NCI-H524 treated with DMSO at 0.1 percent for 48 hours (cell line): ENCODE measurements around the gene PRKN.

Experiments
- DNase-seq: peaks from one replicate; lab custom pipeline; 2025; lab: John Stamatoyannopoulos, UW

PRKN gene

DNA sequence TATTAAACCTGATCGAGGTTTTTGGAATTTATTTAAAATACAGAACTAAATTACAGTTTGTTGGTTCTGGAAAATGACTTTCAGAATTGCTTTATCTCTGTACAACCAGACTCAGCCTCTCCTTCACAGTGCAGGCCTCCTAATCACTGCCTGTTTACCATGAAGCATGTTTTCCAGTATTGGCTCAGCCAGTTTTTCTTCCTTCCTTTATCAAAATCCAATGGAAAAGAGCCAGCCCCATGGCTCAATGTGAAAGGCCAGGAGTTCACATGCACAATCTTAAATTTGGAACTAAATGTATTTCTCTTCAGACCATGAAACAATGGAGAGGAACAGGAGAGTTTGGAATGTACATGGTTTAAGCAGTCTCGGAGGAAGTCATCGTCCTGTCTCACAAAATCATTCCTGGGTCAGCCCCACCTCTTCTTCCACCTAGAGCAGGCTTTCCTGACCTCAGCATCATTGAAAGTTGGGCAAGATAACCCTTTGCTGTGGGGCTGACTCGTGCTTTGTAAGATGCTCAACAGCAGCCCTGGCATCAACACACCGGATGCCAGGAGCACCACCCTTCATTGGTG lies 772.8 kb downstream of the PRKN start:
- DNase-seq, result no peak

DNA sequence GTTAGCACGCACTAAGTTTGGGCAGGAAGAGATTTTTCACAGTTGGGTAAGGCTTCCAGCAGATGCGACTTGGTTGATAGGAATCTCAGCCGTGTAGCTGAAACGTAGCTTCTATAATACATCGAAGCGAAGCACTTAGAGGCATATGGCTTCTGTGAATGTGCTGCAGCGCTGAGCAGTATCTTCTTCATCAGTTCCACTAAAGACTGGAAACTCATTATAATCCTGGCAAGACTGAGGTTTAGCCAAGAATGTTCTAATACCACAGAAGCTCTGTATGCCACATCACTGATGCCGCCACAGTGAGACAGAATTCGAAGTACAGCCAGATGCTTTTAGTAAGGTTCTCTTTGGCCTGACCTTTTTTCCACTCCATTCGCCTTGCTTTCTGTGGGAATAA lies 773.5 kb downstream of the PRKN start:
- DNase-seq, result no peak

DNA sequence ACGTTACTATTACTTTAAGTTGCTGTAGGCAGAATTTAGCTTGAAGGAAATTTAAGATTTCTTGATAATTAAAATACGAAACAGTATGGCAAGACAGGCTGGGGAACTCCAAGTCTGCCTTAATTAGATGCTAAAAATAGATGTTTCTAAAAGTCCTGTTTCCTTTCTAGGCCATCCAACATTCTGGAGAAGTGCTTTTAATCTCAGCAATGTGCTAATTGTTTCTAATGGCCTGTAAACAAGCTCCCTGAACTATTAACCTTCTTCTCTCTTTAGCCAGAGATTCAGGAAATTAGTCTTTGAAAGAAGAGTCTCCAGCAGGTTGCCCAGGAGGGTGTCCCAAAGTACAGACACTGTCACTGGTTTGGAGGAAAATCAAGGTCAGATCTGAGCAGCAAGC lies 776.4 kb downstream of the PRKN start:
- no peak for DNase-seq

DNA sequence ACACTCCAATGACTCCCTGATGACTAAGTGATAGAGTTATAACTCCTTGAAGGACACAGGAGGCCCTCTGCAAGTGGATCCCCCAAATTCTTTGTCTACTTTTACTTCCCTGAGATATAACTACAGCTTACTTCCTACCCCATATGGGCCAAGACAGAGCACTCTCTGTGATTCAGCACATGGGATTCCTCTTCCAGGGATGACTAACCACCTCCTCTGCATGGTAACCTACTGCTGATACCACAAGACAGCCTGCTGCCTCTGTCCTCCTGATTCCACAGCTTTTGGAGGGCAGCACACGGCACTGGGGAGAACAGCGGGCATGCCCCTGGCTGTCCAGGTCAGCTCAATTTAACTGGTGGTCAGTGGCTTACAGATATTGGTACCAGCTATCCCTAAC lies 778.0 kb downstream of the PRKN start:
- DNase-seq, result no peak

DNA sequence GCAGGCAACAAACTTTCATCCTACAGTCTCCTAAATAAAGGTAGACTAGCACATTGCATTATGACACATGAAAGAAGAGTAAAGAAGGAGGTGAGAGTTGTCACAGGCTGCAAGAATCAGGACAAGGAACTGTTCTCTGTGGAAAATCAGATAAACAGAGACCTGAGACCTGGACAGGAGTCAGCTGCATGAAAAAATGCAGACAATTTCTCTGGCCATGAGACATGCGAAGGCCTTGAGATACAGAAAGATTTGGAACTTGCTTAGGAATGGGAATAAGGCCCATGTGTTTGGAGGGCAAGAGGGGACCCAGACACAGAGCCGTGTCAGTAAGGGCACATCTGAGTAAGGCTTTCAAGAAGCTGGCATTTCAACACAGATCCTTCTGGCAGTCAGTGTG lies 779.1 kb downstream of the PRKN start:
- DNase-seq, result no peak

DNA sequence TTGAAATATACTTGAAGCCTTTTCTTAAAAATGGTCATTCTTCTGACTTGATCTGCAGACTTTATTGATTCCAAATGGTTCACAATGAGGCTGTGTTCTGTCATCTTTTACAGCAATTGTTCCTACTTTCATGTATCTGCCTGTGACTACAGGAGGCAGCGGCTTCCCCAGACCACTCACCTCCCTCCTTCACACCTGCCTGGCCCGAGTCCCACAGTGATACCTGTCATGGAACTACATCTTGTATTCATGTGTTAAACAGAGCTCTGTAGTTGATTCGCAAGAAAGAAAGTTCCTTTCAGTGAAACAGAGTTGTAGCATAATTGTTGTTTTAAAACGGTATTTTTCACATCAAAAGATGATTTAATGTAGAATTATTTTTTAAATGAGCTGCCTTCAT lies 780.2 kb downstream of the PRKN start:
- DNase-seq, result no peak

DNA sequence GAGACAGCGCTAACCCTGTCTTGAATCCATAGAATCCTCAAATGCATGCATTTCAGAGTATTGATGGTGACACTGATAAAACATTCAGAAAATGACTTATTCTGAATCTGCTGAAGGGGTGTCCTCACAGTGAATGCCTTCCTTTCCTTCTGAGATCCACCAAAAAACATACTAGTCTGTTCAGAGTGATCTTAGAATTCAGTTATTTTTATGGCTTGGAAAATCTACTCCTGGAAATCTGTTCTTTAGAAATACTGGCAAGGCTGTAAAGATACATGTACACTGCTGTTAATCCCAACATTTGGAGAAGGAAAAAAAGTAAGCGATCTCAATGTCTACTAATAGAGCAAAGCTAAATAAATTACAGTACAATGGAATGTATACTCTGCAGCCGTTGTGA lies 781.1 kb downstream of the PRKN start:
- no peak for DNase-seq

DNA sequence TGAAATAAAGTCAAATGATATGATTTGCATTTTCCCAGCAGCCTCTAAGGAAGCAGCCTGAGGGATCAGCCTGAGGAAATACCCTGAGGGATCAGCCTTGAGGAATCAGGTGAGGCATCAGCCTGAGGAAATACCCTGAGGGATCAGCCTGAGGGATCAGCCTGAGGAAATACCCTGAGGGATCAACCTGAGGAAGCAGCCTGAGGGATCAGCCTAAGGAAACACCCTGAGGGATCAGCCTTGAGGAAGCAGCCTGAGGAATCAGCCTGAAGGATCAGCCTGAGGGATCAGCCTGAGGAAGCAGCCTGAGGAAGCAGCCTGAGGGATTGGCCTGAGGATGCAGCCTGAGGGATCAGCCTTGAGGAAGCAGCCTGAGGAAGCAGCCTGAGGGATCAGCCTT lies 784.0 kb downstream of the PRKN start:
- no peak for DNase-seq

DNA sequence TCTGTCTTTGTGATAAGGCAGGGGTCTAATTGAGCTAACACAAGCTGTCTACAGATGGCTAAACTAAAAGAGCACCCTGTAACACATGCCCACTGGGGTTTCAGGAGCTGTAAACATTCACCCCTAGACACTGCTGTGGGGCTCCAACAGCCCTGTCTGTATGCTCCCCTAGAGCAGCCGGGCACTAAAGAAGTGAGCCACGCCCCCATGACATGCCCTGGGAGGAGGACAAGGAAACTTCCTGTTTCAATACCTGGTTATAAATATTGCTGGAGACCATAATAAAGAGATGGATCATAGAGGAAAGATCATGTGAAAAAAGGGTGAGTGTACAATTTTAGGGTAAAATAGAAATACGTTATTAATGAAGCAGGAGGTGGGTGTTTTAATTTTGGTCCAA lies 786.0 kb downstream of the PRKN start:
- DNase-seq, result no peak

DNA sequence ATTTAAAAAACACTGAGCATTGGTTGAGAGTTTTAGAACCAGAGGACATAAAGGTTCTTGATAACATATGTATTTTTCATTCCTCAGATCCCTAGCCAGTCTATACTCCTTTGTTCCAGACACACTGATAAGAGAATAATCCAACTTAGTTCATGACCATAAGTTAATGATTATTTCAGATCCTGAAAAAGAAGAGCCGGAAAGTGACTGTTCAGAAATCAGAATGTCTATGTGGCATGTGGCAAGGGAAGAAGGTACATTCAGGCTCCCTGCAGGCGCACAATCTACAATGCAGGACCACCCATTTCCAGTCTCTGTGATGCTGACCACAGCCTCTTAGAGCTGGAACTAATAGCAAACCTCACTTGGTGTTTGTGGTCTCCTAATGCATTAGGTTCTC lies 787.0 kb downstream of the PRKN start:
- no peak for DNase-seq

DNA sequence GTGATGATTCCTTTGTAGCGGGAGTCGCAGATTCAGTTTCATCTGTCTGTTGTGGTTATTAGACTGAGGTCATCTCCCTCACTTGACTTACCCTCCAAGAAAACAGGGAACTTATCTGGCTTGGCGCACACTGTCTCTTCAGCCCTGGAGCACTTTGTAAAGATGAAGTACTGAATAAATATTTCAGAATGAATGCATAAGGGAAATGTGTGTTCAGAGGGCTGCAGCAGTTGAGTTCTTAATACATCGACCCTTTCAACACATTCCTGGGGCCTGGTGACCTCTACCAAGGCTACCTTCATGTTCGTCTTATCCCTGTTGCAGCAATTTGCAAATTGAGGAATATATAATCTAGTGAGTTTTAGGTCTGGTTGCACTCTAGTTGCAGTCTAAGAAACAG lies 801.2 kb downstream of the PRKN start:
- no peak for DNase-seq

DNA sequence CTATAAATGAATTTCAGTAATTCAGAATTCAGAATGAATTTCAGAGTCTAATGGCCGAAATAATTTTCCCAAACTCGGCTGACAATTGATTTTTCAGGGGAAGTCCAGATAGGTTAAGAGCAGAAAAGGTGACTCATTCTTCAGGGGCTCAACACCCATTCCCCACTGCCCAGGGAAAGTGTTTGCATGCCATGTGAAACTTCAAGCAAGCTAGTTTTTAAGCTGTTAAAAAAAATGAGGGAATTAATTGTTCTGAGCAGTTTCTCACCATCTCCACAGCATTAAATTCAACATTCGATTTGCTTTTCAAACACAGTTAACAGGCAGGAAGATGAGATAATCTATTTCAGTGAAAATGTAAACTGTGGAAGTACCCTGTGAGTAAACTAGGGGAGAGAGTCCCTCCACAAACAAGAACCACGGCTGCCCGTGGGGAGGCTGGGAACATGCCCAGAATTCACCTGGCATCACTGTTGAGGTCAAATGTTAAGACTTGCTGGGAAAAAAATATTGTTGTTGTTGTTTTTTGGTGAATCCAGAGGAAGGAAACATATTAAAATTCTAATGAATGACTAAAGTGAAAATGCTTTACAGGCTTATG lies 803.0 kb downstream of the PRKN start:
- DNase-seq, result no peak

DNA sequence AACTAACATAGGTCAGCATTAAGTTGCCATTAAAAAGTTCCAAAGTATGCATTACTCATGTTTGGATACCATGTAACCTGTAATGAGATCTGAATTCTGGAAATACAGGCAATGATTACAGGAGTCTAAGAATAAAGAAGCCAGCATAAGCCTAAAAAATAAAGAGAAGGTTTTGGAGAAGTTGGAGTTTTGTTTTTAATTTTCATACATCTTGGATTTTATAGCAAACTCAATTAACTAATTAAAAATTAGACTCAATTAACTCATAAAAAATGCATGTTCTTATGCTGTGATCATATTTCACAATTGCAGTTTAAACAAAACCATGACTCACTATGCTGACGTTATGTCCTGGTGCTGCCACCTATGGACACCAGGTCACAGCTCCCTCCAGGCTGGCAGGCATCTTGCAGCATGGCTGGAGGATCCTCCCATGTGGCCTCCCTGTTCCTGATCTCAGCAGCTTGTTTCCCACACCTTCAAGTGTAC lies 804.9 kb downstream of the PRKN start:
- DNase-seq, result no peak

DNA sequence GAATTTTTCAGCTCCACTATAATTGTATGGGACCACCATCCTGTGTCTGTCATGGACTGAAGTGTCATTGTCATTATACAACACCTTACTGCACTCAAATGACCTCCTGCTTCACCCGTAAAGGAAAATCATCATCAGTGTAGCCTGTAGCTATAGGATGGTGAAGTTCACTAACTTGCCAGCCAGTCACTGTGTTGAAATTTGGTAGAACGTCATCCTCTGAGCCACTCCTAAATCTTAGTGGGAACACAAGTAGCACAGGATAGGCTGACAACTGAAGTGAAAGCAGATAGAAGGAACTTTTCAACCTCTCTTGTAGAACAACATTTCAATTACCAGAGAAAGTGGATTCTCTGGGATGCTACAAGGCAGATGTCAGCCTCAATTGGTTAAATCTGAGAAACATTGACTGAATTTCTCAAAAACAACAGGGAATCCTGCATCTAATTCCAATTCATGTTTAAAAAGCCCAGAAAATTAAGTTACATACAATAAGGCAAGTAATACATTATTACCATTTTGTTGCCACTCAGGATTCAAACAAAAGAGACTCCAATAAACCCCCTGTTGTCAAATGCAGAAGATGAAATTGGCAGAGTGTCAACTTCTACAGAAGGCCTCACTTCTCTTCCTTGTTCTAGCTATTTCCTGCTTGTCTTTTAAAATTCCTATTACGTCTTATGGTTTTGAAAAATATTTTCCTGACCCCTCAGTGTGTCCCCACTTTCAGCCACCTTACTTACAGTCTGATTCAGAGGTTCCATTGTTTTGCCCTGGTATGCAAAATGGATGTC lies 805.8 kb downstream of the PRKN start:
- DNase-seq, result no peak

DNA sequence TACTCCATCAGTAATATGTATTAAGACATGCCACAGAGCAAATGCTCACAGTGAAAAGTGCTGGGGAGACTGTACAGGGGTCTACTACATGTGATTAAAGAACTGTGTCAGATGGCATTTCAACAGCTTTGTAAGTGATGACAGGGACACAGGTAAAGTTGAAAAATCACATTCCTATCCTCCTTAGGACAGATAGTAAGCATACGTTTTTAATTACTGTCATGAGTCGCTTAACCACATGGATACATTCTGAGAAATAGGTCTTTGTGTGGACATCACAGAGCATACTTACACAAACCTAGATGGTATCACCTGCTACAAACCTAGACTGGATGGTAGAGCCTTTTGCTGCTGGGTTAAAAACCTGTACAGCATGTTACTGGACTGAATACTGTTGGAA lies 807.9 kb downstream of the PRKN start:
- no peak for DNase-seq

DNA sequence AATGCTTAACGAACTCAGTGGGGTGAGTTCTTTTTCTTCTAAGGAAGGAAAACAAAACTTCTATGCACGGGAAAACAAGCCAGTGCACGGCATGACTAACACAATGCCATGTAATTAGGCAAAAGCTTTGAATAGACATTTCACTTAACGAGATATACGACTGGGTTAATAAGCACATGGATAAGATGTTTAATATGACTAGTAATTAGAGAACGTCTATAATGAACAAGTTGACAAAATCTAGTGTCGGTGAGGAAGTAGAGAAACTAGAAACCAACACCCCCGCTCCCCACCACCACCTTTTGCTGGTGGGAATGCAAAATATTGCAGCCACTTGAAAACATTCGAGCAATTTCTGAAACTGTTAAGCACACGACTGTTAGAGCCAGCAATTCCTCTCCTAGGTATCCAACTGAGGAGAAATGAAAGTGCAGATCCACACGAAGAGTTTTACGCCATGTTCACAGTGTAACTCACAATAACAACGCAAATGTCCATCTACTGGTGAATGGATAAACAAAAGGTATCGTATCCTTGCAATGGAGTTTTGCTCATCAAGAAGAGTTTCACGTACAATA lies 808.8 kb downstream of the PRKN start:
- DNase-seq, result no peak

DNA sequence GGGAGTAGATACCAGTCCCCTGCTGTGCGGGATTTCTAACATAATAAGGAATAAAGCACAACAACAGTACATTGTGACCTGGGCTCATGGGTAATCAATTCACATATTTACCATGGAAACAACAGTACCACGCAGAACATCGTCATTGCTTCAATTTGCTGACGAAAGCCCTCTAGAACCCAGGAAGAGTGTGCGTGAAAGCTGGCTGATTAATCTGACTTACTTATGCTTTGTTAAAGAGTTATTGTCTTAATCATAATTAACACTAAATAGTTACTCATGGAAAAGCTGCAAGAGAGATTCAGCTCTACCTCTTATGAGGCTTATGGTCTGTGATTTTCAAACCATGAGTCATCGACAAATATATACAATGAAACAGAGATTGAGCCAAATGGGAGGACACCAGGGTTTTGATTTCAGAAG lies 809.4 kb downstream of the PRKN start:
- DNase-seq, result no peak

DNA sequence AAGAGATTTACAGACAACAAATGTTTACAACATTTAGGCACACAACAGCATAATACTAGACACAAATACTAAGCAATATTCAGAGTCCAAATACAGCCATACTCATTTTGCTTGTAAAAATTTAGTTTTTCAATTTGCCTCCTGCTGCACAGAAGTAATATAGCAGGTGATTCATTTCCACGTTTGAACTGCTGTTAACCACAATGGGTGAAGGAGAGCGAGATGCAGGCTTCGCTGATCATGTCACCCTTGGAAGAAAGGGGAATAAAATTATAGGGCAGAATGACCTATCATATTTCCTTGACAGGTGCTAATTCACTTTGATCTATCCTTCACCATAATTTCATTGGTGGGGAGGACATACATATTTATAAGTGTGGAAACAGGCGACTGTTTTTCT lies 809.9 kb downstream of the PRKN start:
- DNase-seq, result no peak

DNA sequence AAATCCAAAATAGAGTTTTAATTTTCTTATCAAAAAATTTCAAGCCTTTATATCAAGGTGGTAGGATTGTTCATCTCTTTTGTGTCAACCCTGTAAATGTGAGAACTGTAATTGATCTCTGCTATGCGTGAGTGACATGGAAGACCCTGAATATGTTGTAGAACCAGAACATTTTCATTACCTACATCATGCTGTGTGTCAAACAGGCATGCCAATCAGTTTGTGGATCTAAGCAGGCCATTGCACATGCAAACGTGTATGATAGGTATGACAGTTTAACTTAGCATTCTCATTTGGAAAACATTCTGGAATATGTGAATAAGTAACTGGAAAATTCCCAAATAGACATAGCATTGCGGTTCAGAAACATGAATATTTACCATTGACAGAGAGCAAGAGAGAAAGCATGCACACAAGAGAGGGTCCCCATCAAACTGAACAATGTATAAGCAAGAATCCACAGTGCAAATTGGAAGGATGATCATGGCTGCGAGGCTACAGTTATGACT lies 812.1 kb downstream of the PRKN start:
- no peak for DNase-seq

DNA sequence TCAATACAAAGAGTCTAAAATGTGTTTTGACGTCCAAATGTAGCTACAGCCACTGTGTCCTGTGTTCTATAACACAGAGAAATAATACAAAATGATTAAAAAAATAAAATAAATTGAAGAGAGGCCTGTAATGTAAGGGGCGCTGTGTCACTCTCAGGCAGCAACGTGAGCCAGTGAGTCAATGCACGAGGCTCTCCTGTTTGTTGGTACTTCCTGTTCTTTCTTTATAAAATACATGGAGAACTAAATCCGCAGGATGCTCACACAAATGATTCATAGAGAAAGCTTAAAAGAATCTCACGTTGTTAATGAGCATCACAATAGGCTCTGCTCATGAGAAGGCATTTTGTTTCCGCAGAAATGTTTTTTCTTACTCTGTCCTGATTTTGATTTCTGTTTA lies 818.7 kb downstream of the PRKN start:
- DNase-seq, result no peak

DNA sequence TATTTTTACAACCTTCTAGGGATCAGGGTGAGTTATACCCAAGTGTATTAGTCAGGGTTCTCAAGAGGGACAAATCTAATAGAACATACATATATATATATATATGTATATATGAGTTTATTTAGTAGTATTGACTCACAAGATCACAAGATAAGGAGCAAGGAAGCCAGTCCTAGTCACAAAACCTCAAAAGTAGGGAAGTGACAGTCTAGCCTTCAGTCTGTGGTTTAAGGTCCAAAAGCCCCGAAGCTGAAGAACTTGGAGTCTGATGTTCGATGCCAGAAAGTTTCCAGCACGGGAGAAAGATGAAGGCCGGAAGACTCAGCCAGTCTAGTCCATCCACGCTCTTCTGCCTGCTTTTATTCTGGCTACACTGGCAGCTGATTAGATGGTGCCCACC lies 821.0 kb downstream of the PRKN start:
- no peak for DNase-seq

DNA sequence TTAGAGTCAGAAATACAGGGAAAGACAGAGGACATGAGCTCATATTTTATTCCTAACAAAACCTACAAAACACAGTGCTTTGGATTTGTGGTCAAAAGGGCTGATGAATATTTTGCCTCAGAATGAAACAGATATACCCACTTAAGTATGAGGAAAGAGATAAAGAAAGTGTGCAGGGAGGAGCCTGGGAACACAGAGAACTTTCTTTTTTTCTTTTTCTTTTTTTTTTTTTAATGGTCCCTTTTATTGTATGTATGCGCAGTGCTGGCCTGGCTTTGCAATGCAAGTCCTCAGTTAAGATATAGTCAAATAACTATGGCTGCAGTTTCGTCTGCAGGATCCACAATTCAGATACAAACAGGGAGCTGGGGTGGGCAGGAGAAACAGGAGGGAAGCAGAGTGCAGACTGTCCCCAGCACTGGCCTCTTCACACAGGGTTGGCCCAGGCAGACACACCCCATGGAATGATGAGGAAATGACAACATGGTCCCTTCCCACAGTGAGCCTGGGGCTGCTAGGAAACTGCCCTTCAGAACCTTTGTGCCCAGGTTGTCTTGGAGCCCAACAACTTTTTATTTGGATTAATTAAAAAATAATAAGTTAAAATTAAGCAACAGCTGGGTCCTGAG lies 823.9 kb downstream of the PRKN start:
- no peak for DNase-seq
